Panc1 (cell line): ENCODE results near the gene BNIP3.

ENCODE experiments used
- CTCF ChIP-seq: fragments of 450-650 bp; IDR thresholded peaks from 2 replicates; pipeline ENCODE4 v1.5.1; 2017; ENCODE audit warnings: mild to moderate bottlenecking
- POLR2AphosphoS5 ChIP-seq: IDR thresholded peaks from 2 replicates; pipeline ENCODE4 v1.6.1; 2012; ENCODE audit warnings: mild to moderate bottlenecking, low read depth, low read length, moderate library complexity
- SIN3A ChIP-seq: IDR thresholded peaks from 2 replicates; pipeline ENCODE4 v1.6.1; 2012; ENCODE audit warnings: low read depth, mild to moderate bottlenecking, low read length, moderate library complexity, borderline replicate concordance; ENCODE audit not compliant: insufficient read depth

GRCh38 chr10:131974034-131974817, 7.5 kb downstream of the BNIP3 start:
- TF ChIP-seq POLR2AphosphoS5 (no peak), CTCF (no peak), SIN3A (no peak)
